AG08395 (cell line): ENCODE measurements around the gene ALDOA.

ENCODE experiments used
- DNase-seq: peaks from one replicate; pipeline ENCODE4 v3.0.0; 2012; ENCODE audit warnings: mixed read lengths, low spot score

Gene ALDOA

GRCh38 chr16:30069611-30070462 lies 4.3 kb downstream of the ALDOA start:
- no peak for DNase-seq

GRCh38 chr16:30070490-30070889 lies 4.9 kb downstream of the ALDOA start:
- no peak for DNase-seq

GRCh38 chr16:30075503-30076275 lies 10.1 kb downstream of the ALDOA start, which contains the start of gene PPP4C:
PPP4C (plus strand) TSS chr16:30075994; CDS start chr16:30076378, 384 bp downstream.
- DNase-seq = peak; percentile 94

- no peak for DNase-seq
Measured at GRCh38 chr16:30076276-30076791, 10.8 kb downstream of the ALDOA start.

GRCh38 chr16:30077656-30078055 lies 12.1 kb downstream of the ALDOA start:
- DNase-seq = no peak

GRCh38 chr16:30078744-30079143 lies 13.2 kb downstream of the ALDOA start:
- no peak for DNase-seq

- DNase-seq = no peak
Measured at GRCh38 chr16:30079480-30079879, 13.9 kb downstream of the ALDOA start.

GRCh38 chr16:30082545-30083090 lies 17.1 kb downstream of the ALDOA start:
- no peak for DNase-seq

- no peak for DNase-seq
Measured at GRCh38 chr16:30083216-30084055, 17.9 kb downstream of the ALDOA start.

- DNase-seq = no peak
Measured at GRCh38 chr16:30084096-30084815, 18.7 kb downstream of the ALDOA start.

GRCh38 chr16:30084816-30085159 lies 19.2 kb downstream of the ALDOA start:
- DNase-seq = no peak

- no peak for DNase-seq
Measured at GRCh38 chr16:30085247-30085646, 19.7 kb downstream of the ALDOA start.

GRCh38 chr16:30085820-30086219 lies 20.3 kb downstream of the ALDOA start:
- DNase-seq = no peak

GRCh38 chr16:30086291-30087140 lies 21.0 kb downstream of the ALDOA start:
- DNase-seq = no peak

- no peak for DNase-seq
Measured at GRCh38 chr16:30087181-30087898, 21.8 kb downstream of the ALDOA start.

- DNase-seq = no peak
Measured at GRCh38 chr16:30088237-30088831, 22.8 kb downstream of the ALDOA start.

GRCh38 chr16:30088832-30089624 lies 23.5 kb downstream of the ALDOA start:
- no peak for DNase-seq
